ENCODE results near the gene EVPLL. TPM values are rescaled to one million over a fixed set of nuclear protein-coding genes. Genes with fewer than 3 reads are reported as not detected.
"Not testable (repeated sequence)": the region's sequence is repeated elsewhere in the genome, so short reads cannot be mapped to it uniquely, and the experiment has no call there.

EVPLL gene
- total and polyA plus RNA-seq, 2 of the 4 experiments (the other 2 are of a cell fraction): not detected

DNA sequence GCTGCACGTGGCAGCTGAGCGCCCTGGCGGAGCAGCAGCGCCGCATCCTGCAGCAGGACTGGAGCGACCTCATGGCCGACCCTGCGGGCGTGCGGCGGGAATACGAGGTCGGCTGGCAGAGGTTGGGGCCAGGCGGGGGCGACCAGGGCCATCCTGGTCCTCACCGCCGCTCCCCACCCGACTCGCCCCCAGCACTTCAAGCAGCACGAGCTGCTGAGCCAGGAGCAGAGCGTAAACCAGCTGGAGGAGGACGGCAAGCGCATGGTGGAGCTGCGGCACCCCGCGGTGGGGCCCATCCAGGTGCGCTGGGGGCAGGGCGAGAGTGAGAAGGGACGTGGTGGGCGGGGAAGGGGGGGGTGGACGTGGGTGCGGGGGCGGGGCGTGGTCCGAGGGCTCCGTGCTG is 5.5 kb downstream of the EVPLL start:
- DNase-seq; H4K91ac ChIP-seq (ENCODE audit: insufficient read depth, low read depth, low read length); CTCF ChIA-PET; H3K18ac ChIP-seq (ENCODE audit: low read depth, low read length); in situ Hi-C loops (cut with MboI; ENCODE audit: low sequenced_read_pairs); H3K79me1 ChIP-seq (ENCODE audit: low read depth in 1 of 2, low read length in 2 of 2); POLR2A ChIA-PET (ENCODE audit: unreplicated experiment); H3K56ac ChIP-seq (ENCODE audit: extremely low read depth, insufficient read depth, low read length); H2BK20ac ChIP-seq (ENCODE audit: low read depth, low read length); ATAC-seq (ENCODE audit: low read depth); H2BK5ac ChIP-seq (ENCODE audit: low read depth, low read length, poor library complexity, severe bottlenecking); H3K27ac ChIP-seq (ENCODE audit: insufficient read depth, low read length); H3K4me3 ChIP-seq (ENCODE audit: insufficient read depth, low read depth, low read length); H2AK5ac ChIP-seq (ENCODE audit: low read depth, low read length); BruUV-seq (replicated peaks); intact Hi-C loops (cut with micrococcal nuclease); H2AFZ ChIP-seq (replicated peaks; ENCODE audit: low read length, poor library complexity); H3K4me1 ChIP-seq (ENCODE audit: control insufficient read depth, insufficient read depth, low read length); H4K5ac ChIP-seq (ENCODE audit: low read depth, low read length); H3K4me2 ChIP-seq (ENCODE audit: low read depth, low read length); H4K8ac ChIP-seq (ENCODE audit: low read depth in 2 of 2, low read length in 2 of 2); H2BK15ac ChIP-seq (ENCODE audit: low read depth, low read length); H2AK9ac ChIP-seq (replicated peaks; ENCODE audit: low read depth, low read length, poor library complexity); H3K4ac ChIP-seq (ENCODE audit: low read depth, low read length); H3K14ac ChIP-seq (replicated peaks; ENCODE audit: low read depth, low read length); H3K9me1 ChIP-seq (ENCODE audit: insufficient read depth, low read length); H3K23ac ChIP-seq (ENCODE audit: low read depth, low read length); H4K20me1 ChIP-seq (ENCODE audit: insufficient read depth, low read length); H3K9ac ChIP-seq (ENCODE audit: low read depth, low read length); H3K9me3 ChIP-seq (ENCODE audit: control insufficient read depth, insufficient read depth, low read length); dilution Hi-C loops (cut with HindIII; ENCODE audit: low sequenced_read_pairs, unreplicated experiment); H3K36me3 ChIP-seq (ENCODE audit: control insufficient read depth, insufficient read depth, low read length); H2BK120ac ChIP-seq (ENCODE audit: low read depth, low read length): not testable (repeated sequence)
- whole genome bisulfite sequencing, 2 experiments (ENCODE audit: extremely low coverage in 2 of 2, insufficient read length in 1 of 2): 11% methylated on average over 8 of the region's 36 CpGs; no CpG with 5 or more reads in 1 of the 2 experiments
- H3K27me3 ChIP-seq (ENCODE audit: control insufficient read depth, insufficient read depth, low read length): peaks cover 31% of the 10 kb centered on the region

DNA sequence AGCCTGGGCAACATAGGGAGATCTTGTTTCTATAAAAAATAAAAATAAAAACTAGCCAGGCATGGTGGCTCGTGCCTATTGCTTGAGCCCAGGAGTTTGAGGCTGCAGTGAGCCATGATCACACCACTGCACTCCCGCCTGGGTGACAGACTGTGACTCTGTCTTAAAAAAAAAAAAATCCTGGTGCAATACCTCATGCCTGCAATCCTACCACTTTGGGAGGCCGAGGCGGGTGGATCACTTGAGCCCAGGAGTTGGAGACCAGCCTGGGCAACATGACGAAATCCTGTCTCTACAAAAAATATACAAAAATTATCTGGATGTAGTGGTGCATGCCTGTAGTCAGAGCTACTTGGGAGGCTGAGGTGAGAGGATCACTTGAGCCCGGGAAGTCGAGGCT is 6.7 kb downstream of the EVPLL start:
- H3K9me3 ChIP-seq (ENCODE audit: control insufficient read depth, insufficient read depth, low read length); ATAC-seq (ENCODE audit: low read depth); H2AK5ac ChIP-seq (ENCODE audit: low read depth, low read length); H3K4me1 ChIP-seq (ENCODE audit: control insufficient read depth, insufficient read depth, low read length); H4K8ac ChIP-seq (ENCODE audit: low read depth in 2 of 2, low read length in 2 of 2); dilution Hi-C loops (cut with HindIII; ENCODE audit: low sequenced_read_pairs, unreplicated experiment); H2BK120ac ChIP-seq (ENCODE audit: low read depth, low read length); H4K91ac ChIP-seq (ENCODE audit: insufficient read depth, low read depth, low read length); H3K56ac ChIP-seq (ENCODE audit: extremely low read depth, insufficient read depth, low read length); intact Hi-C loops (cut with micrococcal nuclease); H3K14ac ChIP-seq (replicated peaks; ENCODE audit: low read depth, low read length); H3K27ac ChIP-seq (ENCODE audit: insufficient read depth, low read length); in situ Hi-C loops (cut with MboI; ENCODE audit: low sequenced_read_pairs); H3K4me2 ChIP-seq (ENCODE audit: low read depth, low read length); H4K20me1 ChIP-seq (ENCODE audit: insufficient read depth, low read length); CTCF ChIA-PET; H4K5ac ChIP-seq (ENCODE audit: low read depth, low read length); H2BK15ac ChIP-seq (ENCODE audit: low read depth, low read length); POLR2A ChIA-PET (ENCODE audit: unreplicated experiment); H3K9ac ChIP-seq (ENCODE audit: low read depth, low read length); H2AFZ ChIP-seq (replicated peaks; ENCODE audit: low read length, poor library complexity); H2AK9ac ChIP-seq (replicated peaks; ENCODE audit: low read depth, low read length, poor library complexity); H3K36me3 ChIP-seq (ENCODE audit: control insufficient read depth, insufficient read depth, low read length); H3K4me3 ChIP-seq (ENCODE audit: insufficient read depth, low read depth, low read length); H3K4ac ChIP-seq (ENCODE audit: low read depth, low read length); H3K79me1 ChIP-seq (ENCODE audit: low read depth in 1 of 2, low read length in 2 of 2); H3K23ac ChIP-seq (ENCODE audit: low read depth, low read length); BruUV-seq (replicated peaks); H2BK5ac ChIP-seq (ENCODE audit: low read depth, low read length, poor library complexity, severe bottlenecking); H3K9me1 ChIP-seq (ENCODE audit: insufficient read depth, low read length); DNase-seq; H3K18ac ChIP-seq (ENCODE audit: low read depth, low read length); H2BK20ac ChIP-seq (ENCODE audit: low read depth, low read length): not testable (repeated sequence)
- no CpG with 5 or more reads among the region's 7 CpGs for WGBS, 2 experiments (ENCODE audit: extremely low coverage in 2 of 2, insufficient read length in 1 of 2)
- H3K27me3 ChIP-seq (ENCODE audit: control insufficient read depth, insufficient read depth, low read length): peaks cover 33% of the 10 kb centered on the region
